Loucy (cell line): ENCODE data around the gene DOCK8.

Experiments used
- H2AFZ ChIP-seq: fragments of 200-600 bp; sonication (generic); 2 replicates; pipeline ENCODE4 v1.6.0; 2016; ENCODE audit warnings: antibody characterized with exemption, mild to moderate bottlenecking, low read length, moderate library complexity
- H3F3A ChIP-seq: fragments of 200-600 bp; 2 replicates; pipeline ENCODE4 v1.6.0; 2016; ENCODE audit warnings: antibody characterized with exemption, low read depth, mild to moderate bottlenecking
- H3K27me3 ChIP-seq: fragments of 200-600 bp; sonication (generic); 2 replicates; pipeline ENCODE4 v1.6.1; 2014; ENCODE audit warnings: low read length, mild to moderate bottlenecking; ENCODE audit not compliant: insufficient read depth, poor library complexity, severe bottlenecking
- H3K36me3 ChIP-seq: fragments of 200-600 bp; sonication (generic); 2 replicates; pipeline ENCODE4 v1.6.1; 2016; ENCODE audit warnings: low read length; ENCODE audit not compliant: insufficient read depth
- H3K4me1 ChIP-seq: fragments of 200-600 bp; sonication (generic); 2 replicates; pipeline ENCODE4 v1.5.1; 2014; ENCODE audit warnings: low read length, mild to moderate bottlenecking; ENCODE audit not compliant: insufficient read depth, poor library complexity, severe bottlenecking
- H3K4me2 ChIP-seq: fragments of 200-600 bp; sonication (generic); 2 replicates; pipeline ENCODE4 v1.6.0; 2014; ENCODE audit warnings: antibody characterized with exemption, low read length, low read depth, mild to moderate bottlenecking; ENCODE audit not compliant: poor library complexity, severe bottlenecking
- H3K4me3 ChIP-seq: fragments of 200-600 bp; sonication (generic); 2 replicates; pipeline ENCODE4 v1.5.1; 2014; ENCODE audit warnings: low read length, mild to moderate bottlenecking, mixed read lengths; ENCODE audit not compliant: poor library complexity, severe bottlenecking
- H3K79me2 ChIP-seq: fragments of 200-600 bp; sonication (generic); 2 replicates; pipeline ENCODE4 v1.6.1; 2014; ENCODE audit warnings: low read length; ENCODE audit not compliant: insufficient read depth
- H3K9ac ChIP-seq: fragments of 200-600 bp; sonication (generic); 2 replicates; pipeline ENCODE4 v1.6.0; 2014; ENCODE audit warnings: mild to moderate bottlenecking, low read depth, low read length, moderate library complexity; ENCODE audit not compliant: poor library complexity, severe bottlenecking
- H3K9me2 ChIP-seq: fragments of 200-600 bp; sonication (generic); replicated peaks from 2 replicates; pipeline ENCODE4 v1.6.1; 2016; ENCODE audit warnings: low read depth, low read length, mixed read lengths
- H3K9me3 ChIP-seq: fragments of 200-600 bp; sonication (generic); 2 replicates; pipeline ENCODE4 v1.6.1; 2014; ENCODE audit warnings: mild to moderate bottlenecking, antibody characterized with exemption, low read length, low read depth; ENCODE audit not compliant: insufficient read depth
- H4K20me1 ChIP-seq: fragments of 200-600 bp; sonication (generic); 2 replicates; pipeline ENCODE4 v1.6.0; 2014; ENCODE audit warnings: antibody characterized with exemption, low read length, mild to moderate bottlenecking; ENCODE audit not compliant: insufficient read depth, poor library complexity, severe bottlenecking
- EZH2phosphoT487 ChIP-seq: fragments of 200-600 bp; IDR thresholded peaks from 2 replicates; pipeline ENCODE4 v1.6.1; 2018; ENCODE audit warnings: antibody characterized with exemption, mild to moderate bottlenecking, moderate library complexity, borderline replicate concordance
- TF ChIP-seq, protein P1 (sequence below): fragments of 200-600 bp; sonication (generic); conservative IDR thresholded peaks from 2 replicates; pipeline ENCODE4 v1.5.1; 2014; ENCODE audit warnings: mild to moderate bottlenecking, antibody characterized with exemption, low read length

Gene DOCK8

DNA sequence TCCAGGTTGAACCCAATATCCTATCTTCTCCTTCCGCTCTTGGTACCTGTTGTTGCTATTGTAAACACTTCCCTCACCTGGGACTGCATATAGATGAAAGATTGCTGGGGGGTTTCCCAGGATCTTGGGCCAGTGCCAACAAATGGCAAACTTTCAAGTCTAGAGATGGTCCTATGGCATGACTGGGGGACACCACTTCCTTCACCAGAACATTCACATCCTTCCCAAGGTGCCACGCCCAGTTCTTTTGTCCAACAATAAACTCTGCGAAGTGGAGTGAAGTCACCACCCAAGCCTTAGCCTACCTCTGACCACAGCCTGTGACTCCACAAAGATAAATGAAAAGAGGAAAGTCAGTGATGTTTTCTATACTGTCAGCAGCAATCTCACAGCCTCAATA is 34.4 kb downstream of the DOCK8 start:
- no peaks in the 10 kb centered on the region for H3F3A ChIP-seq
- H3K79me2 ChIP-seq: peaks cover 27% of the 10 kb centered on the region; the same call in 1 of the 2 replicates
- H3K9ac ChIP-seq: no peak overlapping the region
- peak overlapping the region; percentile 37 for H3K4me2 ChIP-seq
- TF ChIP-seq, protein P1, sequence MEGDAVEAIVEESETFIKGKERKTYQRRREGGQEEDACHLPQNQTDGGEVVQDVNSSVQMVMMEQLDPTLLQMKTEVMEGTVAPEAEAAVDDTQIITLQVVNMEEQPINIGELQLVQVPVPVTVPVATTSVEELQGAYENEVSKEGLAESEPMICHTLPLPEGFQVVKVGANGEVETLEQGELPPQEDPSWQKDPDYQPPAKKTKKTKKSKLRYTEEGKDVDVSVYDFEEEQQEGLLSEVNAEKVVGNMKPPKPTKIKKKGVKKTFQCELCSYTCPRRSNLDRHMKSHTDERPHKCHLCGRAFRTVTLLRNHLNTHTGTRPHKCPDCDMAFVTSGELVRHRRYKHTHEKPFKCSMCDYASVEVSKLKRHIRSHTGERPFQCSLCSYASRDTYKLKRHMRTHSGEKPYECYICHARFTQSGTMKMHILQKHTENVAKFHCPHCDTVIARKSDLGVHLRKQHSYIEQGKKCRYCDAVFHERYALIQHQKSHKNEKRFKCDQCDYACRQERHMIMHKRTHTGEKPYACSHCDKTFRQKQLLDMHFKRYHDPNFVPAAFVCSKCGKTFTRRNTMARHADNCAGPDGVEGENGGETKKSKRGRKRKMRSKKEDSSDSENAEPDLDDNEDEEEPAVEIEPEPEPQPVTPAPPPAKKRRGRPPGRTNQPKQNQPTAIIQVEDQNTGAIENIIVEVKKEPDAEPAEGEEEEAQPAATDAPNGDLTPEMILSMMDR: no peak
- TF ChIP-seq EZH2phosphoT487: no peak
- H3K36me3 ChIP-seq: no peaks in the 10 kb centered on the region
- no peaks in the 10 kb centered on the region for H4K20me1 ChIP-seq
- H3K27me3 ChIP-seq: no peaks in the 10 kb centered on the region
- H3K4me3 ChIP-seq: no peak overlapping the region
- peaks cover 37% of the 10 kb centered on the region for H3K4me1 ChIP-seq
- no peaks in the 10 kb centered on the region for H3K9me2 ChIP-seq
- no peak overlapping the region for H2AFZ ChIP-seq
- no peaks in the 10 kb centered on the region for H3K9me3 ChIP-seq

DNA sequence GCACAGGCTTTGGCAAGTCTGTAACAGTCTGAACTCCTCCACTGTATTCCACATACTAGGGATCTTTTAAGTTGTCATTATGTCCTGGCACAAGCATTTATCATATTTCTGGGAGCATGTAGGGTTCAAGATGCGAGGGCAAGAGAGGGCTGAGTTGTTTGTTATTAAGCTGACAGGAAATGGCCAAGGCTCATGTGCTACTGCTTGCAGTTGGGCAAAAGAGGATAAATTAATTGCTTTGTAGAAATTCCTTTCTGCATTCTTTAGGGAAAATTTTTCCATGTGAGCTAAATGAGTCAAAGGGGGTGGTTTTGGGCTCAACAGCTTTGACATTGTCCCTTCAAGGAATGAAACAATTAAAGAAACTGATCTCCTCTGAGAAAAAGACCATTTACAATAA is 35.4 kb downstream of the DOCK8 start:
- TF ChIP-seq, protein P1: no peak
- no peak for TF ChIP-seq EZH2phosphoT487
- peak overlapping the region; percentile 2 for H3K4me2 ChIP-seq
- no peaks in the 10 kb centered on the region for H4K20me1 ChIP-seq
- no peaks in the 10 kb centered on the region for H3F3A ChIP-seq
- peaks cover 38% of the 10 kb centered on the region for H3K4me1 ChIP-seq
- no peaks in the 10 kb centered on the region for H3K9me2 ChIP-seq
- H3K9me3 ChIP-seq: no peaks in the 10 kb centered on the region
- H3K36me3 ChIP-seq: no peaks in the 10 kb centered on the region
- H3K4me3 ChIP-seq: no peak overlapping the region
- H2AFZ ChIP-seq: no peak overlapping the region
- no peaks in the 10 kb centered on the region for H3K27me3 ChIP-seq
- no peak overlapping the region for H3K9ac ChIP-seq
- H3K79me2 ChIP-seq: peaks cover 33% of the 10 kb centered on the region

DNA sequence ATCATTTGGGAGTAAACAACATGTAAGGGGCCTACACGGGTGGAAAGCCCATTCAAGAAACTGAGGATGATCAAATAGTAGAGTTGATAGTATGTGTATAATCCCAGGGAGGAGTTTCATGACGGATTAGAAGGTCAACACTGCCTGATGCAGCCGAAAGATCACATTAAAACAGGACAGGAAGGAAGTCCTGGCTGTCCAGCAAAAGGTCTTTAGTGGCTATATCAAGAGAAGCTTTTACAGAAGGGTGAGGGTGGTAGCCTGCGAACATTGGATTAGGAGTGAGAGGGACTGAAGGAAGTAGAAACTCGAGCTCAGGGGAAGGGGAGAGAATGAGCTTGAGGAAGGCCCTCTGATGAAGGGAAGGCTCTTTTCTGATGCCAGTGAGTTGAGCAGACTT is 36.0 kb downstream of the DOCK8 start:
- Histone ChIP-seq H2AFZ (no peak overlapping the region), H3F3A (no peaks in the 10 kb centered on the region), H3K4me2 (peak overlapping the region; percentile 2), H3K9ac (no peak overlapping the region), H3K79me2 (peaks cover 30% of the 10 kb centered on the region), H3K4me1 (peaks cover 38% of the 10 kb centered on the region), H3K9me2 (no peaks in the 10 kb centered on the region), H3K4me3 (no peak overlapping the region), H3K36me3 (no peaks in the 10 kb centered on the region), H4K20me1 (no peaks in the 10 kb centered on the region), H3K9me3 (no peaks in the 10 kb centered on the region), H3K27me3 (no peaks in the 10 kb centered on the region)
- TF ChIP-seq, protein P1: no peak
- no peak for TF ChIP-seq EZH2phosphoT487
